Psoas muscle (tissue), 8 donors: ENCODE measurements around the gene RAB40C. TPM values are rescaled to one million over a fixed set of nuclear protein-coding genes. Genes with fewer than 3 reads are reported as not detected.

Experiments used
- ATAC-seq, 4 donors: fragments of 200-7000 bp; cut with Tn5 transposase; one replicate each; pipeline ENCODE4 v1.9.1; 2020; ENCODE audit warnings: moderate library complexity in 3 of 4, mild to moderate bottlenecking in 2 of 4
- DNase-seq, 2 donors: peaks; one replicate each; pipeline ENCODE4 v3.0.0-alpha.2; 2020
- H3K27ac ChIP-seq: fragments of 200-600 bp; one replicate; pipeline ENCODE4 v1.8.0; 2022
- H3K27me3 ChIP-seq, 3 donors: fragments of 200-600 bp in 1 of 3; one replicate each; pipeline versions ENCODE4 v1.6.1 to v1.8.0; 2013 to 2022; ENCODE audit warnings: low read length in 2 of 3, mild to moderate bottlenecking in 2 of 3, moderate library complexity in 1 of 3; ENCODE audit not compliant: insufficient read depth in 3 of 3
- H3K36me3 ChIP-seq, 2 donors: fragments of 200-600 bp in 1 of 2; one replicate each; pipeline versions ENCODE4 v1.6.1 to v1.8.0; 2013 to 2022; ENCODE audit warnings: low read depth in 1 of 2, mild to moderate bottlenecking in 1 of 2, moderate library complexity in 1 of 2; ENCODE audit not compliant: insufficient read depth in 1 of 2
- H3K4me1 ChIP-seq: fragments of 200-600 bp; one replicate; pipeline ENCODE4 v1.8.0; 2022
- H3K4me3 ChIP-seq: fragments of 200-600 bp; one replicate; pipeline ENCODE4 v1.8.0; 2022; ENCODE audit warnings: mild to moderate bottlenecking
- H3K9me3 ChIP-seq: fragments of 200-600 bp; one replicate; pipeline ENCODE4 v1.8.0; 2022
- CTCF ChIP-seq: fragments of 200-600 bp; IDR thresholded peaks from one replicate; pipeline ENCODE4 v1.8.0; 2022; ENCODE audit warnings: antibody characterized with exemption
- WGBS, 3 donors: extraction: QIAGEN DNeasy Blood & Tissue Kit; methylation state at CpG; one replicate each; pipeline versions ENCODE4 v1.1.6 to v1.1.7; 2013; 5-methylcytosine and 5-hydroxymethylcytosine counted together
- intact Hi-C, 2 donors: fragments of 100-400 bp; cut with DNase I; formaldehyde crosslinking; loops; one replicate each; pipeline versions ENCODE4 v1.11.0 to v1.14.2; 2022
- polyA plus RNA-seq, 3 donors: library from polyadenylated mRNA; stranded (reverse); fragments of 200-250 nt; gene quantifications; one replicate each; pipeline ENCODE4 v1.2.3, GENCODE V29; 2013
- total RNA-seq, 4 donors: library from RNA; stranded (reverse); fragmentation: NEBNext Ultra II Directional in 2 of 4; extraction: Animal tissue kit (Norgen Biotek cat#: 25700) in 2 of 4; gene quantifications; one replicate each; pipeline versions ENCODE4 v1.2.1 to v1.2.4, GENCODE V29; 2021 to 2023
- donor health status: healthy with polysubstance abuse.
- donor health status: DM: no; HTN: no; CAD: no; lungs with moderate emphysema.
- donor health status: Bipolar disorder and iron deficiency.
- donor health status: healthy.
- donor health status: DM: yes; HTN: yes; CAD: no.
- donor health status: DM: no; HTN: no; CAD: no.
- donor health status: DM: no; HTN: no; CAD: no.
- donor health status: DM: yes; HTN: yes; CAD: no.

Gene RAB40C
- total and polyA plus RNA-seq, 7 donors = 12.3 to 20.2 (median 15.7) TPM

GRCh38 chr16:609316-609715, 19.4 kb downstream of the RAB40C start:
- 87 to 95% (median 90%) methylated on average over 13 of the region's 13 CpGs for WGBS, 3 donors
- no peak for TF ChIP-seq CTCF
- H3K27me3 ChIP-seq = no peaks in the 10 kb centered on the region
- no peaks in the 10 kb centered on the region for H3K36me3 ChIP-seq
- peaks cover 23% of the 10 kb centered on the region for H3K4me1 ChIP-seq
- no peak overlapping the region for H3K27ac ChIP-seq
- ATAC-seq (no peak), DNase-seq (no peak)
- intact Hi-C loops = no loop called here
- no peaks in the 10 kb centered on the region for H3K9me3 ChIP-seq
- no peak overlapping the region for H3K4me3 ChIP-seq

- intact Hi-C loops = loop anchor here in 1 of 2 donors (2.0 kb wide), 1 partner anchor 31 kb away; no protein-coding TSS in a partner anchor
- 80 to 84% (median 80%) methylated on average over 14 of the region's 14 CpGs for WGBS, 3 donors
- no peaks in the 10 kb centered on the region for H3K9me3 ChIP-seq
- no peak overlapping the region for H3K4me3 ChIP-seq
- peaks cover 0 to 4% of the 10 kb centered on the region in 2 donors for H3K36me3 ChIP-seq
- DNase-seq (no peak), ATAC-seq (peak; percentile 40 to 60 (median 48))
- TF ChIP-seq CTCF = no peak
- H3K4me1 ChIP-seq = peaks cover 23% of the 10 kb centered on the region
- H3K27ac ChIP-seq = peak overlapping the region; percentile 55
- H3K27me3 ChIP-seq = no peaks in the 10 kb centered on the region
Measured at GRCh38 chr16:609984-610383, 20.1 kb downstream of the RAB40C start.

GRCh38 chr16:610513-611381, 20.9 kb downstream of the RAB40C start:
- H3K27ac ChIP-seq = peak overlapping the region; percentile 55
- TF ChIP-seq CTCF = peak; percentile 73
- 59 to 74% (median 67%) methylated on average over 28 of the region's 28 CpGs for WGBS, 3 donors
- no peaks in the 10 kb centered on the region for H3K27me3 ChIP-seq
- DNase-seq = peak; percentile 75 to 84
- intact Hi-C loops = loop anchor here in 1 of 2 donors (2.0 kb wide), 1 partner anchor 32 kb away; no protein-coding TSS in a partner anchor
- peaks cover 18% of the 10 kb centered on the region for H3K4me1 ChIP-seq
- ATAC-seq = peak; percentile 90 to 99 (median 94)
- no peaks in the 10 kb centered on the region for H3K9me3 ChIP-seq
- peaks cover 0 to 6% of the 10 kb centered on the region in 2 donors for H3K36me3 ChIP-seq
- H3K4me3 ChIP-seq = no peak overlapping the region

GRCh38 chr16:615122-615521, 25.3 kb downstream of the RAB40C start:
- Histone ChIP-seq H3K27ac (no peak overlapping the region), H3K4me1 (peaks cover 11% of the 10 kb centered on the region), H3K27me3 (no peaks in the 10 kb centered on the region), H3K36me3 (peaks cover 0 to 22% of the 10 kb centered on the region in 2 donors), H3K4me3 (no peak overlapping the region), H3K9me3 (no peaks in the 10 kb centered on the region)
- DNase-seq (no peak), ATAC-seq (no peak)
- intact Hi-C loops = loop anchor here in 1 of 2 donors (5.0 kb wide), 1 partner anchor 38 kb away; no protein-coding TSS in a partner anchor
- no peak for TF ChIP-seq CTCF
- 92 to 93% (median 92%) methylated on average over 13 of the region's 13 CpGs for WGBS, 3 donors
